ENCODE data around the gene SSC4D.
"Not testable (repeated sequence)": the region's sequence is repeated elsewhere in the genome, so short reads cannot be mapped to it uniquely, and the experiment has no call there.

DNA sequence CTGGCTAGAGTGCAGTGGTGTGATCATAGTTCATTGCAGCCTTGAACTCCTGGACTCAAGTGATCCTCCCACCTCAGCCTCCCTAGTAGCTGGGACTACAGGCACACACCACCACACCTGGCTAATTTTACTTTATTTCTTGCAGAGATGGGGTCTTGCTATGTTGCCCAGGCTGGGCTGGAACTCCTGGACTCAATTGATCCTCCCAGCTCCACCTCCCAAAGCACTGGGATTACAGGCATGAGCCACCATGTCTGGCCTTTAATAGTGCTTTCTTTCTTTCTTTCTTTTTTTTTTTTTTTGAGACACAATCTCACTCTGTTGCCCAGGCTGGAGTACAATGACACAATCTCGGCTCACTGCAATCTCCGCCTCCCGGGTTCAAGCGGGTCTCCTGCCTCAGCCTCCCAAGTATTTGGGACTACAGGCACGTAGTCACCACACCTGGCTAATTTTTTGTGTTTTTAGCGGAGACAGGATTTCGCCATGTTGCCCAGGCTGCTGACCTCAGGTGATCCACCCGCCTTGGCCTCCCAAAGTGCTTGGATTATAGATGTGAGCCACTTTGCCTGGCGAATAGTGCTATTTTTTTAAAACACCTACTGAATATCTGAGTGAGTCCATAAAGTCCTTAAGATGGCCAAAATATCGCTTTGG lies 8.3 kb upstream of the SSC4D start:
- TF ChIP-seq, protein P1, sequence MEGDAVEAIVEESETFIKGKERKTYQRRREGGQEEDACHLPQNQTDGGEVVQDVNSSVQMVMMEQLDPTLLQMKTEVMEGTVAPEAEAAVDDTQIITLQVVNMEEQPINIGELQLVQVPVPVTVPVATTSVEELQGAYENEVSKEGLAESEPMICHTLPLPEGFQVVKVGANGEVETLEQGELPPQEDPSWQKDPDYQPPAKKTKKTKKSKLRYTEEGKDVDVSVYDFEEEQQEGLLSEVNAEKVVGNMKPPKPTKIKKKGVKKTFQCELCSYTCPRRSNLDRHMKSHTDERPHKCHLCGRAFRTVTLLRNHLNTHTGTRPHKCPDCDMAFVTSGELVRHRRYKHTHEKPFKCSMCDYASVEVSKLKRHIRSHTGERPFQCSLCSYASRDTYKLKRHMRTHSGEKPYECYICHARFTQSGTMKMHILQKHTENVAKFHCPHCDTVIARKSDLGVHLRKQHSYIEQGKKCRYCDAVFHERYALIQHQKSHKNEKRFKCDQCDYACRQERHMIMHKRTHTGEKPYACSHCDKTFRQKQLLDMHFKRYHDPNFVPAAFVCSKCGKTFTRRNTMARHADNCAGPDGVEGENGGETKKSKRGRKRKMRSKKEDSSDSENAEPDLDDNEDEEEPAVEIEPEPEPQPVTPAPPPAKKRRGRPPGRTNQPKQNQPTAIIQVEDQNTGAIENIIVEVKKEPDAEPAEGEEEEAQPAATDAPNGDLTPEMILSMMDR (IDR thresholded peaks at IDR 0.05; ENCODE audit: poor library complexity, severe bottlenecking) = not testable (repeated sequence)
- TF ChIP-seq EZH2 (IDR thresholded peaks at IDR 0.05; ENCODE audit: borderline replicate concordance, insufficient read depth, low read length, poor library complexity, severe bottlenecking); SMC3 (conservative IDR thresholded peaks at IDR 0.05; ENCODE audit: poor library complexity); TAF1 (IDR thresholded peaks at IDR 0.05; ENCODE audit: low read depth): not testable (repeated sequence)
